Breast epithelium (tissue), 4 donors: ENCODE results near the gene RTN4RL1. TPM values are rescaled to one million over a fixed set of nuclear protein-coding genes. Genes with fewer than 3 reads are reported as not detected.

Source experiments
- DNase-seq, 2 donors: peaks; one replicate each; pipeline ENCODE4 v3.0.0-alpha.2; 2019; ENCODE audit warnings: low spot score in 2 of 2
- H3K27ac ChIP-seq, 2 donors: fragments of 200-600 bp; sonication (generic) in 1 of 2; one replicate each; pipeline ENCODE4 v1.5.1; 2016 to 2019; ENCODE audit warnings: mild to moderate bottlenecking in 1 of 2
- H3K27me3 ChIP-seq, 2 donors: fragments of 200-600 bp; sonication (generic) in 1 of 2; one replicate each; pipeline versions ENCODE4 v1.5.1 to v1.6.0; 2017 to 2019; ENCODE audit warnings: control low read depth in 1 of 2, mild to moderate bottlenecking in 1 of 2
- H3K36me3 ChIP-seq: fragments of 200-600 bp; one replicate; pipeline ENCODE4 v1.5.1; 2019
- H3K4me1 ChIP-seq, 2 donors: fragments of 200-600 bp; sonication (generic); one replicate each; pipeline ENCODE4 v1.5.1; 2016 to 2019; ENCODE audit warnings: control low read depth in 1 of 2
- H3K4me3 ChIP-seq, 3 donors: fragments of 200-600 bp; sonication (generic); 1 replicate in 2 of 3; 2 replicates in 1 of 3; pipeline ENCODE4 v1.5.1; 2016 to 2019; ENCODE audit warnings: mild to moderate bottlenecking in 3 of 3, moderate library complexity in 2 of 3
- H3K9me3 ChIP-seq, 2 donors: fragments of 200-600 bp; sonication (generic) in 1 of 2; one replicate each; pipeline ENCODE4 v1.5.1; 2016 to 2019; ENCODE audit warnings: control low read depth in 1 of 2
- POLR2A ChIP-seq: fragments of 450-650 bp; IDR thresholded peaks from one replicate; pipeline ENCODE4 v1.6.1; 2016; ENCODE audit warnings: antibody characterized with exemption, mild to moderate bottlenecking, moderate library complexity
- POLR2AphosphoS5 ChIP-seq, 3 donors: sonication (generic); formaldehyde crosslinking; IDR thresholded peaks; one replicate each; pipeline ENCODE4 v1.6.1; 2017; ENCODE audit warnings: antibody characterized with exemption in 3 of 3
- intact Hi-C: fragments of 100-400 bp; cut with DNase I; formaldehyde crosslinking; loops from one replicate; pipeline ENCODE4 v1.15.1; 2023; ENCODE audit warnings: low total_unique reads
- total RNA-seq, 3 donors: library from RNA; depleted of rRNA; stranded (reverse); fragments of >200 nt; gene quantifications; one replicate each; pipeline ENCODE4 v1.1.0, GENCODE V29; 2016
- TF ChIP-seq, protein P1 (sequence below), 3 donors: fragments of 450-650 bp; IDR thresholded peaks; one replicate each; pipeline ENCODE4 v1.5.1; 2016 to 2017; ENCODE audit warnings: antibody characterized with exemption in 3 of 3, mild to moderate bottlenecking in 3 of 3, moderate library complexity in 3 of 3

RTN4RL1 gene
- total RNA-seq, 3 donors from 2014 or later, result 3.8 to 19.6 (median 14.1) TPM

DNA sequence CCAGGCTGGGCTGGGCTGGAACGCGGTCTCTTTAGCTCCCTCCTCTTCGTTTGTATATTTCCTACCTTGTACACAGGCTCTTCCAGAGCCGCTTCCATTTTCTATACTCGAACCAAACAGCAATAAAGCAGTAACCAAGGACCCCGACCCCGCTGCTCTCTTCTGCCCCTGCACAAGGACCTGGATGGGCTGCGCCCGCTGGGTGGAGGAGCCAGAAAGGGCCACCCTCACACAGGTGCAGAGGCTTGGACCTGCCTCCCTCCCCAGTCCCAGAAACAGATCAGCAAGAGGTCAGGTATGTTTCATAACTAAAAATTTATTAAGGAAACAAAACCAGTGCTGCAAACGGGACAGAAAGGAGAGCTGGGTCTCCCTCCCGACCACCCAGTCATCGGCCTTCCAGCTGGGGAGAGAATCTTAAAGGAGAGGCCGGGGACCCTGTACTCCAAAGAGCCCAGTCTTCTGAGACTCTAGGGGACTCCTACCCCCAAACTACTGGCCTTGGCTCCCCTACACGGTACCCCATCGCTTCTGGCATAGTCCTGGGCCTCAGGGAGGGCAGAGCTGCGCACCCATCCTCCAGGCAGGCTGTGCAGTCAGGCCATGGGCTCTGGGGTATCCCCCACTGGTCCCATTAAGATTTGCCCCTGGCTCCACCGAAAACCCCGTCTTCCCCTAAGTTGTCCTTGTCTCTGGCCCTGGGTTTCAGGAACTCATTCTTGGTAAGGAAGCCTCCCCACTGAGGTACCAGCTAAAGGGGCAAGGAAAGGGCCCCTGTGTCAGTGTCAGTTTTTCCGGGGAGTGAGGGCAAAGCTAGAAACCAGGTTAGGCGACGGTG lies 34.6 kb upstream of the RTN4RL1 start:
- intact Hi-C loops, result loop anchor here (5.0 kb wide), 1 partner anchor 183 kb away; no protein-coding TSS in a partner anchor
- H3K4me3 ChIP-seq, result peak overlapping the region; percentile 0 to 70 (median 61)
- no peaks in the 10 kb centered on the region for H3K27me3 ChIP-seq
- peak overlapping the region; percentile 74 to 89 for H3K27ac ChIP-seq
- no peak for DNase-seq
- no peaks in the 10 kb centered on the region for H3K36me3 ChIP-seq
- H3K9me3 ChIP-seq, result no peaks in the 10 kb centered on the region
- peaks cover 0 to 2% of the 10 kb centered on the region in 2 donors for H3K4me1 ChIP-seq
- TF ChIP-seq POLR2AphosphoS5 (IDR thresholded peaks at IDR 0.05), result no peak
- TF ChIP-seq, protein P1, sequence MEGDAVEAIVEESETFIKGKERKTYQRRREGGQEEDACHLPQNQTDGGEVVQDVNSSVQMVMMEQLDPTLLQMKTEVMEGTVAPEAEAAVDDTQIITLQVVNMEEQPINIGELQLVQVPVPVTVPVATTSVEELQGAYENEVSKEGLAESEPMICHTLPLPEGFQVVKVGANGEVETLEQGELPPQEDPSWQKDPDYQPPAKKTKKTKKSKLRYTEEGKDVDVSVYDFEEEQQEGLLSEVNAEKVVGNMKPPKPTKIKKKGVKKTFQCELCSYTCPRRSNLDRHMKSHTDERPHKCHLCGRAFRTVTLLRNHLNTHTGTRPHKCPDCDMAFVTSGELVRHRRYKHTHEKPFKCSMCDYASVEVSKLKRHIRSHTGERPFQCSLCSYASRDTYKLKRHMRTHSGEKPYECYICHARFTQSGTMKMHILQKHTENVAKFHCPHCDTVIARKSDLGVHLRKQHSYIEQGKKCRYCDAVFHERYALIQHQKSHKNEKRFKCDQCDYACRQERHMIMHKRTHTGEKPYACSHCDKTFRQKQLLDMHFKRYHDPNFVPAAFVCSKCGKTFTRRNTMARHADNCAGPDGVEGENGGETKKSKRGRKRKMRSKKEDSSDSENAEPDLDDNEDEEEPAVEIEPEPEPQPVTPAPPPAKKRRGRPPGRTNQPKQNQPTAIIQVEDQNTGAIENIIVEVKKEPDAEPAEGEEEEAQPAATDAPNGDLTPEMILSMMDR (IDR thresholded peaks at IDR 0.05), result no peak
- no peak for TF ChIP-seq POLR2A

DNA sequence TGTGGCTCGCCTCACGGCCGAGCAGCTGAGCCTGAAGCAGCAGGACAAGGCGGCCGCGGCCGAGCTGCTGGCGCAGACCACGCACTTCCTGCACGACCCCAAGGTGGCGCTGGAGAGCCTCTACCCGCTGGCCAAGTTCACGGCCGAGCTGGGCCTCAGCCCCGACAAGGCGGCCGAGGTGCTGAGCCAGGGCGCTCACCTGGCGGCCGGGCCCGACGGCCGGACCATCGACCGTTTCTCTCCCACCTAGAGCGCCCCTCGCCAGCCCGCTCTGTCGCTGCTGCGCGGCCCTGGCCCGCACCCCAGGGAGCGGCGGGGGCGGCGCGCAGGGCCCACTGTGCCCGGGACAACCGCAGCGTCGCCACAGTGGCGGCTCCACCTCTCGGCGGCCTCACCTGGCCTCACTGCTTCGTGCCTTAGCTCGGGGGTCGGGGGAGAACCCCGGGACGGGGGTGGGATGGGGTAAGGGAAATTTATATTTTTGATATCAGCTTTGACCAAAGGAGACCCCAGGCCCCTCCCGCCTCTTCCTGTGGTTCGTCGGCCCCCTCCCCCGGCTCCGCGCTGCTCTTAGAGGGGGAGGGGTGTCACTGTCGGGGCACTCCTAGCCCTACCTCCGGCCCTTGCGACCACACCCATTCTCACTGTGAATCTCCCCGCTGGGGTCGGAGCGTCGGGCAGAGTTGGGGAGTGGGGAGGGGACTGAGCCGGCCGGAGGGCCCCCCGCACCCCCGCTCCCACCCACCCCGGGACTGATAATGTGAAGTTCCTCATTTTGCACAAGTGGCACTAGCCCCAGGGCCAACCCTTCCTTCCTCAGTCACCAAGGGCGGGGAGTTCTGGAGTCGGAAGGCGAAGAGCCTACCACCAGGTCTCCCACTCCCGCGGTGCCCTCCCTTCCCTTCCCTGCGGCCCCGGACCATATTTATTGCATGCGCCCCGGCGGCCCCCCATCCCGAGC lies 33.7 kb upstream of the RTN4RL1 start:
- Histone ChIP-seq H3K27me3 (no peaks in the 10 kb centered on the region), H3K4me3 (peak overlapping the region; percentile 61 to 84 (median 70)), H3K27ac (peak overlapping the region; percentile 74 to 89), H3K9me3 (no peaks in the 10 kb centered on the region), H3K36me3 (no peaks in the 10 kb centered on the region), H3K4me1 (peaks cover 2 to 6% of the 10 kb centered on the region in 2 donors)
- intact Hi-C loops, result loop anchor here (5.0 kb wide), 1 partner anchor 183 kb away; no protein-coding TSS in a partner anchor
- DNase-seq, result no peak
- TF ChIP-seq POLR2AphosphoS5 (IDR thresholded peaks at IDR 0.05), result peak in 1 of 3 donors; percentile 29
- TF ChIP-seq, protein P1 (IDR thresholded peaks at IDR 0.05), result peak; percentile 20 to 32 (median 30)
- TF ChIP-seq POLR2A, result no peak

DNA sequence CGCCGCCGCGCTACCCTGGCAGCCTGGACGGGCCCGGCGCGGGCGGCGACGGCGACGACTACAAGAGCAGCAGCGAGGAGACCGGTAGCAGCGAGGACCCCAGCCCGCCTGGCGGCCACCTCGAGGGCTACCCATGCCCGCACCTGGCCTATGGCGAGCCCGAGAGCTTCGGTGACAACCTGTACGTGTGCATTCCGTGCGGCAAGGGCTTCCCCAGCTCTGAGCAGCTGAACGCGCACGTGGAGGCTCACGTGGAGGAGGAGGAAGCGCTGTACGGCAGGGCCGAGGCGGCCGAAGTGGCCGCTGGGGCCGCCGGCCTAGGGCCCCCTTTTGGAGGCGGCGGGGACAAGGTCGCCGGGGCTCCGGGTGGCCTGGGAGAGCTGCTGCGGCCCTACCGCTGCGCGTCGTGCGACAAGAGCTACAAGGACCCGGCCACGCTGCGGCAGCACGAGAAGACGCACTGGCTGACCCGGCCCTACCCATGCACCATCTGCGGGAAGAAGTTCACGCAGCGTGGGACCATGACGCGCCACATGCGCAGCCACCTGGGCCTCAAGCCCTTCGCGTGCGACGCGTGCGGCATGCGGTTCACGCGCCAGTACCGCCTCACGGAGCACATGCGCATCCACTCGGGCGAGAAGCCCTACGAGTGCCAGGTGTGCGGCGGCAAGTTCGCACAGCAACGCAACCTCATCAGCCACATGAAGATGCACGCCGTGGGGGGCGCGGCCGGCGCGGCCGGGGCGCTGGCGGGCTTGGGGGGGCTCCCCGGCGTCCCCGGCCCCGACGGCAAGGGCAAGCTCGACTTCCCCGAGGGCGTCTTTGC lies 32.8 kb upstream of the RTN4RL1 start:
- Histone ChIP-seq H3K36me3 (no peaks in the 10 kb centered on the region), H3K9me3 (no peaks in the 10 kb centered on the region), H3K27me3 (no peaks in the 10 kb centered on the region), H3K4me3 (peak overlapping the region; percentile 61 to 84 (median 70)), H3K27ac (peak overlapping the region; percentile 74 to 89), H3K4me1 (peaks cover 2 to 6% of the 10 kb centered on the region in 2 donors)
- DNase-seq, result no peak
- TF ChIP-seq POLR2A (no peak), POLR2AphosphoS5 (IDR thresholded peaks at IDR 0.05) (no peak)
- TF ChIP-seq, protein P1 (IDR thresholded peaks at IDR 0.05), result no peak
- intact Hi-C loops, result loop anchor here (5.0 kb wide), 1 partner anchor 184 kb away; no protein-coding TSS in a partner anchor

DNA sequence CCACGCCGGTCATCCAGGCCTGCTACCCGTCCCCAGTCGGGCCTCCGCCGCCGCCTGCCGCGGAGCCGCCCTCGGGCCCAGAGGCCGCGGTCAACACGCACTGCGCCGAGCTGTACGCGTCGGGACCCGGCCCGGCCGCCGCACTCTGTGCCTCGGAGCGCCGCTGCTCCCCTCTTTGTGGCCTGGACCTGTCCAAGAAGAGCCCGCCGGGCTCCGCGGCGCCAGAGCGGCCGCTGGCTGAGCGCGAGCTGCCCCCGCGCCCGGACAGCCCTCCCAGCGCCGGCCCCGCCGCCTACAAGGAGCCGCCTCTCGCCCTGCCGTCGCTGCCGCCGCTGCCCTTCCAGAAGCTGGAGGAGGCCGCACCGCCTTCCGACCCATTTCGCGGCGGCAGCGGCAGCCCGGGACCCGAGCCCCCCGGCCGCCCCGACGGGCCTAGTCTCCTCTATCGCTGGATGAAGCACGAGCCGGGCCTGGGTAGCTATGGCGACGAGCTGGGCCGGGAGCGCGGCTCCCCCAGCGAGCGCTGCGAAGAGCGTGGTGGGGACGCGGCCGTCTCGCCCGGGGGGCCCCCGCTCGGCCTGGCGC lies 32.1 kb upstream of the RTN4RL1 start:
- H3K4me3 ChIP-seq, result peak overlapping the region; percentile 61 to 84 (median 70)
- intact Hi-C loops, result loop anchor here (5.0 kb wide), 1 partner anchor 185 kb away; no protein-coding TSS in a partner anchor
- TF ChIP-seq, protein P1 (IDR thresholded peaks at IDR 0.05), result no peak
- TF ChIP-seq POLR2AphosphoS5 (IDR thresholded peaks at IDR 0.05) (no peak), POLR2A (no peak)

More for the DNA sequence above, 32.1 kb upstream of the RTN4RL1 start:
- no peaks in the 10 kb centered on the region for H3K36me3 ChIP-seq
- no peaks in the 10 kb centered on the region for H3K27me3 ChIP-seq
- peak overlapping the region; percentile 74 to 89 for H3K27ac ChIP-seq
- no peaks in the 10 kb centered on the region for H3K9me3 ChIP-seq
- H3K4me1 ChIP-seq, result peaks cover 2 to 6% of the 10 kb centered on the region in 2 donors
- no peak for DNase-seq
